RWPE2 (cell line): ENCODE results near the gene PRKAG2.

Source experiments
- ATAC-seq: fragments of 200-7000 bp; cut with Tn5 transposase; 3 replicates; pipeline ENCODE4 v1.9.1; 2021; ENCODE audit warnings: low read depth
- DNase-seq: peaks from one replicate; pipeline ENCODE4 v3.0.0-alpha.2; 2020; ENCODE audit warnings: low spot score
- H3K27ac ChIP-seq: fragments of 450-650 bp; 2 replicates; pipeline ENCODE4 v1.5.1; 2017; ENCODE audit warnings: mild to moderate bottlenecking; ENCODE audit not compliant: poor library complexity, severe bottlenecking
- H3K27me3 ChIP-seq: fragments of 250-450 bp; sonication (Bioruptor Pico); 2 replicates; pipeline ENCODE4 v1.5.1; 2021; ENCODE audit warnings: mild to moderate bottlenecking, moderate library complexity; ENCODE audit not compliant: insufficient read depth, poor library complexity, severe bottlenecking
- H3K36me3 ChIP-seq: fragments of 250-450 bp; sonication (Bioruptor Pico); 2 replicates; pipeline ENCODE4 v1.5.1; 2020; ENCODE audit warnings: low read depth, mild to moderate bottlenecking, moderate library complexity
- H3K4me1 ChIP-seq: fragments of 250-450 bp; sonication (Bioruptor Pico); 2 replicates; pipeline ENCODE4 v1.5.1; 2021; ENCODE audit warnings: mild to moderate bottlenecking, moderate library complexity; ENCODE audit not compliant: insufficient read depth, poor library complexity, severe bottlenecking
- H3K4me3 ChIP-seq: fragments of 250-450 bp; sonication (Bioruptor Pico); 2 replicates; pipeline ENCODE4 v1.5.1; 2021; ENCODE audit warnings: mild to moderate bottlenecking, moderate library complexity; ENCODE audit not compliant: severe bottlenecking
- H3K9me3 ChIP-seq: fragments of 250-450 bp; sonication (Bioruptor Pico); 2 replicates; pipeline ENCODE4 v1.5.1; 2021; ENCODE audit warnings: mild to moderate bottlenecking, moderate library complexity; ENCODE audit not compliant: severe bottlenecking
- TF ChIP-seq, protein P1 (sequence below): fragments of 450-650 bp; IDR thresholded peaks from one replicate; pipeline ENCODE4 v1.5.1; 2017; ENCODE audit warnings: mild to moderate bottlenecking, moderate library complexity; ENCODE audit not compliant: poor library complexity, severe bottlenecking

PRKAG2 gene

GRCh38 chr7:151859948-151860685 is 16.8 kb downstream of the PRKAG2 start:
- H3K9me3 ChIP-seq: no peaks in the 10 kb centered on the region
- no peak for ATAC-seq
- no peak overlapping the region for H3K27ac ChIP-seq
- no peaks in the 10 kb centered on the region for H3K36me3 ChIP-seq
- no peak overlapping the region for H3K4me3 ChIP-seq
- DNase-seq: no peak
- TF ChIP-seq, protein P1, sequence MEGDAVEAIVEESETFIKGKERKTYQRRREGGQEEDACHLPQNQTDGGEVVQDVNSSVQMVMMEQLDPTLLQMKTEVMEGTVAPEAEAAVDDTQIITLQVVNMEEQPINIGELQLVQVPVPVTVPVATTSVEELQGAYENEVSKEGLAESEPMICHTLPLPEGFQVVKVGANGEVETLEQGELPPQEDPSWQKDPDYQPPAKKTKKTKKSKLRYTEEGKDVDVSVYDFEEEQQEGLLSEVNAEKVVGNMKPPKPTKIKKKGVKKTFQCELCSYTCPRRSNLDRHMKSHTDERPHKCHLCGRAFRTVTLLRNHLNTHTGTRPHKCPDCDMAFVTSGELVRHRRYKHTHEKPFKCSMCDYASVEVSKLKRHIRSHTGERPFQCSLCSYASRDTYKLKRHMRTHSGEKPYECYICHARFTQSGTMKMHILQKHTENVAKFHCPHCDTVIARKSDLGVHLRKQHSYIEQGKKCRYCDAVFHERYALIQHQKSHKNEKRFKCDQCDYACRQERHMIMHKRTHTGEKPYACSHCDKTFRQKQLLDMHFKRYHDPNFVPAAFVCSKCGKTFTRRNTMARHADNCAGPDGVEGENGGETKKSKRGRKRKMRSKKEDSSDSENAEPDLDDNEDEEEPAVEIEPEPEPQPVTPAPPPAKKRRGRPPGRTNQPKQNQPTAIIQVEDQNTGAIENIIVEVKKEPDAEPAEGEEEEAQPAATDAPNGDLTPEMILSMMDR: no peak
- no peaks in the 10 kb centered on the region for H3K4me1 ChIP-seq
- no peaks in the 10 kb centered on the region for H3K27me3 ChIP-seq

DNA sequence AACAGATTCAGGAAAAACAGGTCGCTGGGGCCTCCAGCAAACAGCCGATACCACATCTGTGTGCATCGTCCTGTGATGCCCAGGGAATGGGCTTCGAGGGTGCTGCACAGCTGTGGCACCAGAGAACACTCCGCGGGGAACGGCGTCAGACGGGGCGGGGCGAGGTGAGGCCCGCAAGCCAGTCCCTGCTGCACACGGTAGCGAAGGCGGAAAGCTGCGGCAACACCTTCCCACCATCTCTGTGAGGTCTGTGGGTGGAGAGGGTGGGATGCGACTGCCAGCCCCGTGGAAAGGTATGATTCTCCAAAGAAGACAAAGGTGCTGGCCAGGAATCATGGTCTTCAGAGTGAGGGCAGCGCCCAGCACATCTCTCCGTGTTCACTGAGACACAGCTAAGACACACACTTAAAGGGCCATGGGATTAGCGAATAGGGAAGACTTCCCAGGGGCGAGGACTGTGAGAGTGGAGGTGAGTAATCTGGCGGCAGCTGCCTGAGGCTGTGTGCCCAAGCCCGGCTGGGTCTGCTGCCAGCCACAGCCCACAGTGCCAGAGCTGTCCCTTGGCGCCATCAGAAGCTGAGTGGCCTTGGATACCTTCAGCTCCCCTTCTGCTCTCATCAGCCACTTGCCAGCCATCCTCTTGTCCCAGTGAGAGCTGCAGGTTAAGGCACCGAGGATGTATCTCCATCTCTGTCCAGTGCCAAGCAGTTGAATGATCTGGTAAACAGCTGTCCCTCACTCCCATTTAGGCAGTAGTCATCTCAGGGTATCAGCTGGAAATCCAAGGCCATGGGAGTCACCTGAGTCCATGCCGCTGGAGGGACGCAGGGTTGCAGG is 17.6 kb downstream of the PRKAG2 start:
- TF ChIP-seq, protein P1: no peak
- Histone ChIP-seq H3K27ac (no peak overlapping the region), H3K4me3 (no peak overlapping the region), H3K9me3 (no peaks in the 10 kb centered on the region), H3K36me3 (no peaks in the 10 kb centered on the region), H3K4me1 (no peaks in the 10 kb centered on the region), H3K27me3 (no peaks in the 10 kb centered on the region)
- ATAC-seq (peak; percentile 22; the same call in 1 of the 3 replicates), DNase-seq (peak; percentile 44)

GRCh38 chr7:151858456-151858855 is 18.5 kb downstream of the PRKAG2 start:
- ATAC-seq: no peak
- Histone ChIP-seq H3K27me3 (no peaks in the 10 kb centered on the region), H3K9me3 (no peaks in the 10 kb centered on the region), H3K4me3 (no peak overlapping the region), H3K36me3 (no peaks in the 10 kb centered on the region), H3K27ac (no peak overlapping the region), H3K4me1 (no peaks in the 10 kb centered on the region)
- TF ChIP-seq, protein P1: no peak
- DNase-seq: no peak

- Histone ChIP-seq H3K36me3 (no peaks in the 10 kb centered on the region), H3K9me3 (no peaks in the 10 kb centered on the region), H3K4me1 (no peaks in the 10 kb centered on the region), H3K4me3 (no peak overlapping the region), H3K27ac (no peak overlapping the region), H3K27me3 (no peaks in the 10 kb centered on the region)
- DNase-seq: no peak
- ATAC-seq: no peak
- TF ChIP-seq, protein P1: no peak
These were observed 19.0 kb downstream of the PRKAG2 start for GRCh38 chr7:151857866-151858450.
